NOMO-1 treated with DMSO at 0.1 percent for 48 hours (cell line): Measurements from ENCODE around the gene GABRG3.

Source experiments
- DNase-seq: peaks from one replicate; lab custom pipeline; 2025; ENCODE audit not compliant: unreplicated experiment; lab: John Stamatoyannopoulos, UW

GABRG3 gene

GRCh38 chr15:27487846-27488245 is 516.9 kb downstream of the GABRG3 start:
- no peak for DNase-seq

- no peak for DNase-seq
Measured at GRCh38 chr15:27490867-27491595, 520.0 kb downstream of the GABRG3 start.

GRCh38 chr15:27491666-27492621 is 521.0 kb downstream of the GABRG3 start:
- DNase-seq = no peak

- DNase-seq = no peak
Measured at GRCh38 chr15:27495963-27496459, 525.0 kb downstream of the GABRG3 start.

GRCh38 chr15:27498700-27499099 is 527.7 kb downstream of the GABRG3 start:
- DNase-seq = no peak

GRCh38 chr15:27499191-27499590 is 528.2 kb downstream of the GABRG3 start:
- no peak for DNase-seq

GRCh38 chr15:27499719-27500118 is 528.7 kb downstream of the GABRG3 start:
- no peak for DNase-seq

GRCh38 chr15:27500206-27500605 is 529.2 kb downstream of the GABRG3 start:
- DNase-seq = no peak

- no peak for DNase-seq
Measured at GRCh38 chr15:27506752-27507151, 535.8 kb downstream of the GABRG3 start.

GRCh38 chr15:27509014-27509413 is 538.0 kb downstream of the GABRG3 start:
- DNase-seq = no peak

GRCh38 chr15:27512281-27513001 is 541.5 kb downstream of the GABRG3 start:
- no peak for DNase-seq

GRCh38 chr15:27514526-27514925 is 543.5 kb downstream of the GABRG3 start:
- no peak for DNase-seq

GRCh38 chr15:27527490-27528067 is 556.6 kb downstream of the GABRG3 start:
- DNase-seq = no peak

- DNase-seq = no peak
Measured at GRCh38 chr15:27529399-27529798, 558.4 kb downstream of the GABRG3 start.

GRCh38 chr15:27530994-27531393 is 560.0 kb downstream of the GABRG3 start:
- DNase-seq = no peak

- DNase-seq = no peak
Measured at GRCh38 chr15:27532358-27532757, 561.4 kb downstream of the GABRG3 start.

GRCh38 chr15:27535445-27536129 is 564.6 kb downstream of the GABRG3 start:
- no peak for DNase-seq

GRCh38 chr15:27538325-27538724 is 567.3 kb downstream of the GABRG3 start:
- DNase-seq = no peak

GRCh38 chr15:27541581-27541980 is 570.6 kb downstream of the GABRG3 start:
- no peak for DNase-seq
